ENCODE results near the gene CD52.

Gene CD52

DNA sequence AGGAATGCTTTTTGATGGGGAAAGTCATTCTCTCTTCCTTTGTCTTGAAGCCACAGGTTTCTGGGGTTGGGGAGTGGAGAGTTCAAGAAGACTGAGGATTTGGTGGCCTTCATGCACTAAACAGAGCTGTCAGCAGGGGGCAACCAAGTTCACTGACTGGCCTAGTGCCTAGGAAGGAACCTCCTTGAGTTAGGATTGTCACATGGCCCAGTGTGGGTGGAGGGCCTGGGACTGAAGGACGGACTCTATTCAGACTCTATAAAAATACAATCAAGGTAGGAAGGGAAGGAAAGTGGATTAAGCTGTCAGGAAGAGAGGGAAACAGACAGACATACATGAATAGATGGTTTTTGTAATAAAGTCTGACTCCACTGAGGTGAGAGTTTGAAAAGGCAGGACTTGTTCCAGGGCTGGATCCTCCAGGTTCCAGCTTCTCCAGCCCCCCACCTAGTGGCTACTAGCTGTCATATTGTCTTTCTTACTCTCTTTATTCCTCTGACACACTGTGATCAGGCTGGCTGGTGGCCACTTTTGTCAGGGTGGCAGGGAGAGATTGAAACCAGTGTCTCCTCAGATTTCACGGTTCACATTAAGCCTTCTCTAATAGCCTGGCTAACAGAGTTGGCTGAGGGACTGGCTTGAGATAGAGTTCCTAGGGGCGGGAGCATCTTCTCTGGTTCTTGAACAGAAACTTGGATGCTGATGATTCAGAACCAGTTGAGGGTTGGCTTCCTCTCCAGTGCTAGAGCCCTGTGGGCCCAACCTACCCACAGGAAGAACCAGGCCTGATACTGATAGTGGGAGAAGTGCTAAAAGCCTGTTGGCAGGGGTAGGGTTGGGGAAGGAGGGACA, 42.0 kb upstream of the CD52 start:
- Histone ChIP-seq H3K27me3 (ENCODE audit: insufficient read depth, low read depth) (no peaks in the 10 kb centered on the region), H3K36me3 (ENCODE audit: insufficient read depth) (no peaks in the 10 kb centered on the region; the same call in 1 of the 2 replicates), H3K27ac (peak overlapping the region; percentile 18), H3K4me3 (IDR thresholded peaks at IDR 0.05; ENCODE audit: insufficient read depth, low read depth, low read length) (no peak overlapping the region), H2AFZ (ENCODE audit: low read depth) (no peak overlapping the region), H3K4me2 (peak overlapping the region; percentile 49; the same call in 1 of the 2 replicates), H3K9ac (no peak overlapping the region), H4K20me1 (ENCODE audit: insufficient read depth) (no peaks in the 10 kb centered on the region), H3K4me1 (ENCODE audit: low read depth, poor library complexity, severe bottlenecking) (peaks cover 47% of the 10 kb centered on the region), H3K79me2 (ENCODE audit: insufficient read depth, low read depth) (no peaks in the 10 kb centered on the region)
- TF ChIP-seq, protein P1, sequence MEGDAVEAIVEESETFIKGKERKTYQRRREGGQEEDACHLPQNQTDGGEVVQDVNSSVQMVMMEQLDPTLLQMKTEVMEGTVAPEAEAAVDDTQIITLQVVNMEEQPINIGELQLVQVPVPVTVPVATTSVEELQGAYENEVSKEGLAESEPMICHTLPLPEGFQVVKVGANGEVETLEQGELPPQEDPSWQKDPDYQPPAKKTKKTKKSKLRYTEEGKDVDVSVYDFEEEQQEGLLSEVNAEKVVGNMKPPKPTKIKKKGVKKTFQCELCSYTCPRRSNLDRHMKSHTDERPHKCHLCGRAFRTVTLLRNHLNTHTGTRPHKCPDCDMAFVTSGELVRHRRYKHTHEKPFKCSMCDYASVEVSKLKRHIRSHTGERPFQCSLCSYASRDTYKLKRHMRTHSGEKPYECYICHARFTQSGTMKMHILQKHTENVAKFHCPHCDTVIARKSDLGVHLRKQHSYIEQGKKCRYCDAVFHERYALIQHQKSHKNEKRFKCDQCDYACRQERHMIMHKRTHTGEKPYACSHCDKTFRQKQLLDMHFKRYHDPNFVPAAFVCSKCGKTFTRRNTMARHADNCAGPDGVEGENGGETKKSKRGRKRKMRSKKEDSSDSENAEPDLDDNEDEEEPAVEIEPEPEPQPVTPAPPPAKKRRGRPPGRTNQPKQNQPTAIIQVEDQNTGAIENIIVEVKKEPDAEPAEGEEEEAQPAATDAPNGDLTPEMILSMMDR (conservative IDR thresholded peaks at IDR 0.05; ENCODE audit: low read depth, low read length), result peak; percentile 89

DNA sequence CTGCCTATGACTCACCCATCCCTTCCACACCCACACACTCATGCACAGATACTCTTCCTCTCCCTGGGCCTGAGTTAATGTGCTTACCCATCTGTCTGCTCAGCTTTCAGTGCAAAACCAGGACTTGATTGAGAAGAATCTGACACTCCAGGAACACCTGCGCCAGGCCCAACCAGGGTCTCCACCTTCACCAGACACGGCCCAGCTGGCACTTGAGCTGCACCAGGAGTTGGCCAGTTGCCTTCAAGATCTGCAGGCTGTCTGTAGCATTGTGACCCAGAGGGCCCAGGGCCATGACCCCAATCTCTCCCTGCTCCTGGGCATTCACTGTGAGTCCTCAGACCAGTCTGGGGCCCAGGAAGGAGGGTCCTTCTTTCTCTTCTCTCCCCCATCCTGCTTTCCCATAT, 41.3 kb upstream of the CD52 start:
- Histone ChIP-seq H3K9ac (no peak overlapping the region), H3K4me1 (ENCODE audit: low read depth, poor library complexity, severe bottlenecking) (peaks cover 47% of the 10 kb centered on the region), H3K36me3 (ENCODE audit: insufficient read depth) (no peaks in the 10 kb centered on the region; the same call in 1 of the 2 replicates), H4K20me1 (ENCODE audit: insufficient read depth) (no peaks in the 10 kb centered on the region), H2AFZ (ENCODE audit: low read depth) (no peak overlapping the region), H3K4me3 (IDR thresholded peaks at IDR 0.05; ENCODE audit: insufficient read depth, low read depth, low read length) (no peak overlapping the region), H3K4me2 (peak overlapping the region; percentile 49; the same call in 1 of the 2 replicates), H3K79me2 (ENCODE audit: insufficient read depth, low read depth) (no peaks in the 10 kb centered on the region; the same call in 1 of the 2 replicates), H3K27me3 (ENCODE audit: insufficient read depth, low read depth) (no peaks in the 10 kb centered on the region), H3K27ac (peak overlapping the region; percentile 18; the same call in 1 of the 2 replicates)
- TF ChIP-seq, protein P1 (conservative IDR thresholded peaks at IDR 0.05; ENCODE audit: low read depth, low read length), result no peak

DNA sequence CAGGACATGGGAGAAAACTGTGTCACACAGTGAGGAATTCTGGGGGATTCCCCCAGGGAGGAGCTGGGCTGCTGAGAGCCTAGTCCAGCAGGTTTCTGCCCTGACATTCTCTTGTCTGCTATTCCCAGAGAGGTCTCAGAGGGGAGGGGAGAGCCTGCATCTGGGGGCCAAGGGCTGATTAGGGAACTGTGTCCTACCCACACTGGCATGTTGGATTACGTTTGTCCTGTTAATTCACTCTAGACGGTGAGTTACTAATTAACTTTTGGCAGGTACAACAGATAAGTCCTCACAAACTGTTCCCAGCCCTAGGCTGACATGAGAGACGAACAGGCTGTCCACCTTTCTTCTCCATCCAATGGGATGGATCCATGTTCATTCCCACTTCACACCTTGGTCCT, 40.5 kb upstream of the CD52 start:
- Histone ChIP-seq H4K20me1 (ENCODE audit: insufficient read depth) (no peaks in the 10 kb centered on the region), H3K4me2 (no peak overlapping the region), H2AFZ (ENCODE audit: low read depth) (no peak overlapping the region), H3K4me1 (ENCODE audit: low read depth, poor library complexity, severe bottlenecking) (peaks cover 47% of the 10 kb centered on the region), H3K27me3 (ENCODE audit: insufficient read depth, low read depth) (no peaks in the 10 kb centered on the region), H3K27ac (no peak overlapping the region), H3K36me3 (ENCODE audit: insufficient read depth) (no peaks in the 10 kb centered on the region; the same call in 1 of the 2 replicates), H3K9ac (no peak overlapping the region), H3K4me3 (IDR thresholded peaks at IDR 0.05; ENCODE audit: insufficient read depth, low read depth, low read length) (no peak overlapping the region), H3K79me2 (ENCODE audit: insufficient read depth, low read depth) (no peaks in the 10 kb centered on the region; the same call in 1 of the 2 replicates)
- TF ChIP-seq, protein P1 (conservative IDR thresholded peaks at IDR 0.05; ENCODE audit: low read depth, low read length), result no peak

DNA sequence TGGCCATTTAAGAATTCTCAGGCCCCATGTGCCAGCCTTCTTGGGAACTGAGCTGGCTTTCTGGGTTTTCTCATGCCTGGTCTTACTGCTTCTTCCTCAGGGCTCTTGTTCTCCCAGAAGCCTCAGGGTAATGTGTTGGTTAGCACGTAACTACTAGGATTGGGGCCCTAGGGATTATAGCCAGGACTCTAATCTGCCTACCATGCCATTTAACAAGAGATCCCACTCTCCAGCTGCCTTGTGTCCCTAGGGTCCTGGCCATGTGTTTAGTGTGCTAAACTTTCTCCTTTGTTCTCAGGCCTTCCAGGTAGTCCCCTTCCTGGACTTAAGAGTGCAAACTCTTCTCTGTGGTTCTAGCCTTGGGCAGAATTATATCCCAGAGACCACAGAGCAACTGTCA, 40.0 kb upstream of the CD52 start:
- no peaks in the 10 kb centered on the region; the same call in 1 of the 2 replicates for H3K79me2 ChIP-seq (ENCODE audit: insufficient read depth, low read depth)
- TF ChIP-seq, protein P1 (conservative IDR thresholded peaks at IDR 0.05; ENCODE audit: low read depth, low read length), result no peak
- no peaks in the 10 kb centered on the region for H3K27me3 ChIP-seq (ENCODE audit: insufficient read depth, low read depth)
- H3K27ac ChIP-seq, result no peak overlapping the region
- H3K4me3 ChIP-seq (IDR thresholded peaks at IDR 0.05; ENCODE audit: insufficient read depth, low read depth, low read length), result no peak overlapping the region
- no peaks in the 10 kb centered on the region; the same call in 1 of the 2 replicates for H3K36me3 ChIP-seq (ENCODE audit: insufficient read depth)
- H3K4me2 ChIP-seq, result no peak overlapping the region
- no peak overlapping the region for H2AFZ ChIP-seq (ENCODE audit: low read depth)
- peaks cover 47% of the 10 kb centered on the region for H3K4me1 ChIP-seq (ENCODE audit: low read depth, poor library complexity, severe bottlenecking)
- H4K20me1 ChIP-seq (ENCODE audit: insufficient read depth), result no peaks in the 10 kb centered on the region
- H3K9ac ChIP-seq, result no peak overlapping the region
